Neural progenitor cell (in vitro differentiated cells): ENCODE measurements around the gene AKAP9. TPM values are rescaled to one million over a fixed set of nuclear protein-coding genes. Genes with fewer than 3 reads are reported as not detected.

ENCODE experiments used
- DNase-seq: peaks from one replicate; pipeline ENCODE4 v3.0.0-alpha.2; 2016; ENCODE audit warnings: low spot score
- H2AFZ ChIP-seq: fragments of 200-600 bp; sonication (generic); replicated peaks from 2 replicates; pipeline ENCODE4 v1.6.1; 2016; ENCODE audit warnings: antibody characterized with exemption
- H3F3A ChIP-seq: fragments of 200-600 bp; sonication (generic); 2 replicates; pipeline ENCODE4 v1.6.1; 2016; ENCODE audit warnings: antibody characterized with exemption, low read depth
- H3K27ac ChIP-seq: fragments of 200-600 bp; sonication (generic); 2 replicates; pipeline ENCODE4 v1.5.1; 2016; ENCODE audit warnings: mild to moderate bottlenecking
- H3K27me3 ChIP-seq: fragments of 200-600 bp; sonication (generic); 2 replicates; pipeline ENCODE4 v1.6.1; 2016; ENCODE audit warnings: mild to moderate bottlenecking, moderate library complexity
- H3K36me3 ChIP-seq: fragments of 200-600 bp; sonication (generic); 2 replicates; pipeline ENCODE4 v1.5.1; 2016
- H3K4me1 ChIP-seq: fragments of 200-600 bp; sonication (generic); 2 replicates; pipeline ENCODE4 v1.6.1; 2016; ENCODE audit warnings: mixed run types
- H3K4me2 ChIP-seq: fragments of 200-600 bp; sonication (generic); 2 replicates; pipeline ENCODE4 v1.6.1; 2016
- H3K4me3 ChIP-seq: fragments of 200-600 bp; sonication (generic); 2 replicates; pipeline ENCODE4 v1.5.1; 2016
- H3K79me2 ChIP-seq: fragments of 200-600 bp; sonication (generic); 2 replicates; pipeline ENCODE4 v1.6.1; 2016; ENCODE audit warnings: low read depth
- H3K9ac ChIP-seq: fragments of 200-600 bp; sonication (generic); 2 replicates; pipeline ENCODE4 v1.6.1; 2016
- H3K9me3 ChIP-seq: fragments of 200-600 bp; sonication (generic); 2 replicates; pipeline ENCODE4 v1.5.1; 2016; ENCODE audit warnings: low read depth
- H4K20me1 ChIP-seq: fragments of 200-600 bp; sonication (generic); 2 replicates; pipeline ENCODE4 v1.6.1; 2016; ENCODE audit warnings: low read depth
- H3K27ac Mint-ChIP-seq: 3 replicates; pipeline ENCODE4 v1.8.0; 2021; ENCODE audit warnings: mixed read lengths
- H3K27me3 Mint-ChIP-seq: 2 replicates; pipeline ENCODE4 v1.8.0; 2022; ENCODE audit warnings: low read depth, mild to moderate bottlenecking, inconsistent platforms, moderate library complexity, mixed read lengths; ENCODE audit not compliant: insufficient read depth
- H3K36me3 Mint-ChIP-seq: 3 replicates; pipeline ENCODE4 v1.8.0; 2021; ENCODE audit warnings: mixed read lengths
- H3K4me1 Mint-ChIP-seq: 3 replicates; pipeline ENCODE4 v1.8.0; 2021; ENCODE audit warnings: mixed read lengths
- H3K4me3 Mint-ChIP-seq: 3 replicates; pipeline ENCODE4 v1.8.0; 2021; ENCODE audit warnings: mild to moderate bottlenecking, moderate library complexity, mixed read lengths
- H3K9me3 Mint-ChIP-seq: 3 replicates; pipeline ENCODE4 v1.8.0; 2020; ENCODE audit warnings: mixed read lengths
- CTCF ChIP-seq: fragments of 200-600 bp; sonication (generic); IDR thresholded peaks from 2 replicates; pipeline ENCODE4 v1.5.1; 2017; ENCODE audit warnings: antibody characterized with exemption, mild to moderate bottlenecking
- EZH2 ChIP-seq: fragments of 200-600 bp; sonication (generic); IDR thresholded peaks from 2 replicates; pipeline ENCODE4 v1.6.1; 2017; ENCODE audit warnings: antibody characterized with exemption, mild to moderate bottlenecking, moderate library complexity
- EZH2phosphoT487 ChIP-seq: fragments of 200-600 bp; sonication (generic); IDR thresholded peaks from 2 replicates; pipeline ENCODE4 v1.6.1; 2017; ENCODE audit warnings: antibody characterized with exemption
- total RNA-seq: library from RNA; depleted of rRNA; stranded (reverse); fragments of >200 nt; gene quantifications from 2 replicates; pipeline ENCODE4 v1.2.3, GENCODE V29; 2015; ENCODE audit warnings: low replicate concordance

AKAP9 gene
- total RNA-seq, 1 donor from 2014 or later = 93.4 TPM

GRCh38 chr7:91957823-91958222 lies 17.2 kb downstream of the AKAP9 start:
- no peaks in the 10 kb centered on the region for H3K27me3 ChIP-seq

GRCh38 chr7:91959023-91959422 lies 18.4 kb downstream of the AKAP9 start:
- peaks cover 7% of the 10 kb centered on the region for H3K9me3 Mint-ChIP-seq
- peaks cover 98% of the 10 kb centered on the region for H3K79me2 ChIP-seq
- DNase-seq = no peak
- no peak overlapping the region for H3K27ac Mint-ChIP-seq
- no peak overlapping the region for H3K4me3 ChIP-seq
- no peak overlapping the region for H3K9ac ChIP-seq
- no peaks in the 10 kb centered on the region for H3K4me1 ChIP-seq
- no peaks in the 10 kb centered on the region for H3K4me1 Mint-ChIP-seq
- H3F3A ChIP-seq = no peaks in the 10 kb centered on the region
- H3K27ac ChIP-seq = no peak overlapping the region
- H3K4me2 ChIP-seq = no peak overlapping the region
- no peaks in the 10 kb centered on the region for H3K27me3 Mint-ChIP-seq
- H2AFZ ChIP-seq = no peak overlapping the region
- H3K36me3 Mint-ChIP-seq = peaks cover 10% of the 10 kb centered on the region
- H4K20me1 ChIP-seq = peaks cover 23% of the 10 kb centered on the region
- no peak for TF ChIP-seq EZH2
- TF ChIP-seq EZH2phosphoT487 = no peak
- no peak for TF ChIP-seq CTCF
- H3K27me3 ChIP-seq = no peaks in the 10 kb centered on the region
- H3K9me3 ChIP-seq = no peaks in the 10 kb centered on the region
- H3K36me3 ChIP-seq = peaks cover 3% of the 10 kb centered on the region
- no peak overlapping the region for H3K4me3 Mint-ChIP-seq

More at GRCh38 chr7:91957823-91958222, 17.2 kb downstream of the AKAP9 start:
- no peaks in the 10 kb centered on the region for H3K9me3 ChIP-seq
- H3K4me3 ChIP-seq = no peak overlapping the region
- no peak overlapping the region for H3K9ac ChIP-seq
- no peaks in the 10 kb centered on the region for H3K27me3 Mint-ChIP-seq
- H3K4me3 Mint-ChIP-seq = no peak overlapping the region
- H3K4me1 ChIP-seq = no peaks in the 10 kb centered on the region
- DNase-seq = no peak
- no peak overlapping the region for H3K27ac Mint-ChIP-seq
- peaks cover 99% of the 10 kb centered on the region for H3K79me2 ChIP-seq
- peaks cover 3% of the 10 kb centered on the region for H3F3A ChIP-seq
- no peaks in the 10 kb centered on the region for H3K4me1 Mint-ChIP-seq
- H3K27ac ChIP-seq = no peak overlapping the region
- H2AFZ ChIP-seq = no peak overlapping the region
- H3K36me3 ChIP-seq = no peaks in the 10 kb centered on the region
- H3K36me3 Mint-ChIP-seq = peaks cover 10% of the 10 kb centered on the region
- H4K20me1 ChIP-seq = peaks cover 33% of the 10 kb centered on the region
- no peak overlapping the region for H3K4me2 ChIP-seq
- H3K9me3 Mint-ChIP-seq = peaks cover 7% of the 10 kb centered on the region
- no peak for TF ChIP-seq EZH2phosphoT487
- no peak for TF ChIP-seq EZH2
- no peak for TF ChIP-seq CTCF

- no peak overlapping the region for H3K9ac ChIP-seq
- H3K4me1 ChIP-seq = no peaks in the 10 kb centered on the region
- no peaks in the 10 kb centered on the region for H3F3A ChIP-seq
- DNase-seq = no peak
- Mint-ChIP-seq H3K9me3 (peaks cover 13% of the 10 kb centered on the region), H3K4me3 (no peak overlapping the region), H3K4me1 (no peaks in the 10 kb centered on the region), H3K27me3 (no peaks in the 10 kb centered on the region), H3K27ac (no peak overlapping the region), H3K36me3 (peaks cover 11% of the 10 kb centered on the region)
- no peaks in the 10 kb centered on the region for H3K9me3 ChIP-seq
- no peak overlapping the region for H3K4me2 ChIP-seq
- H4K20me1 ChIP-seq = peaks cover 16% of the 10 kb centered on the region
- no peak overlapping the region for H2AFZ ChIP-seq
- no peak overlapping the region for H3K27ac ChIP-seq
- H3K79me2 ChIP-seq = peaks cover 98% of the 10 kb centered on the region
- TF ChIP-seq EZH2 (no peak), EZH2phosphoT487 (no peak), CTCF (no peak)
- peaks cover 9% of the 10 kb centered on the region for H3K36me3 ChIP-seq
- H3K4me3 ChIP-seq = no peak overlapping the region
- H3K27me3 ChIP-seq = no peaks in the 10 kb centered on the region
Observed at GRCh38 chr7:91961816-91962215, 21.2 kb downstream of the AKAP9 start.
